ENCODE measurements around the gene PCID2. TPM values are rescaled to one million over a fixed set of nuclear protein-coding genes. Genes with fewer than 3 reads are reported as not detected.

PCID2 gene
- total RNA-seq, 4 donors from 2014 or later, result 21.0 to 47.9 (median 33.6) TPM

DNA sequence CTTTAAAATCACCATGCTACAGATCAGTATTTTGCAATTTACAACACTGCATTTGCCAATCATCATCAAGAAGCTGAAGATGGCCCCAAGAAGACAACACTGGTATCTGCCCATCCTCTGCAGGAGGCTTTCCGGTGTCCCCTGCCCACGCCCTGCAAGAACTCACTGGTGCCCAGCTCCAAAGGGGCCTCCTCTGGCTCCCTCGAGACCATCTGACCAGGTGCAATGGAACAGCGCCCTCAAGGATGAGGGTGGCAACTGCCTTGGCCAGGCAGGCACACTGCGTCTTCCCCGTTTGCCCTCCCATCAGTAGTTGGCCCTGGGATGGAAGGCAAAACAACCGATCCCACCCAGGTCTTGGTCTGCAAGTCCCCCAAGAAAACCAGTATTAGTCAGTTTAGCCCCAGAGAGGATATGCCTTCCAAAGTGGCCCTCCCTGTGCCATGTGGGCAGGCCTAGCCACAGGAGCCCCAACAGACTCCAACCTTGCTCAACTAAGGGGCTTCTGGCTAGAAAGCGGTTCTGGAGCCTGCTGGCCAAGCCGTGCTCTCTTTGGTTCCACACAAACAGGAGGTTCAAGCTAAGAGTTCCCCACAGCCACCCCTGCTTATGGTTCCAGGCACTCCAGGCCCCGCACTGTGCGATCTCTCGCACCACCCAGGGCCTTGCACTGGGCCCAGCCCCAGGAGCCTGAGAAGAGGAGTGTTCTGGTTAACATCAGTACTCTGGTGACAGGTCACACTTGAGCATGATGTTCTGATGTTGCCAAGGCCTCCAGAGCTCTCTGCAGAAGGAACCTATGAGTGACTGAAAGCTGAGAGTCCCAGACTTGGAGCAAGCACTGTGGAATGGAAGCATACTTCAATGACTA lies 4.7 kb downstream of the PCID2 start:
- Histone ChIP-seq H3K9me3 (no peaks in the 10 kb centered on the region), H3K4me3 (no peak overlapping the region), H3K4me1 (peaks cover 9 to 55% (median 13%) of the 10 kb centered on the region in 3 donors), H3K36me3 (peaks cover 0 to 41% (median 13%) of the 10 kb centered on the region in 3 donors), H3K27me3 (no peaks in the 10 kb centered on the region), H3K27ac (no peak overlapping the region)
- WGBS, 2 donors, result 100% methylated on average over 5 of the region's 12 CpGs; no CpG with 5 or more reads in 1 of the 2 donors
- no peak for DNase-seq
- intact Hi-C loops (cut with DNase I), result no loop called here
- TF ChIP-seq, protein P1, sequence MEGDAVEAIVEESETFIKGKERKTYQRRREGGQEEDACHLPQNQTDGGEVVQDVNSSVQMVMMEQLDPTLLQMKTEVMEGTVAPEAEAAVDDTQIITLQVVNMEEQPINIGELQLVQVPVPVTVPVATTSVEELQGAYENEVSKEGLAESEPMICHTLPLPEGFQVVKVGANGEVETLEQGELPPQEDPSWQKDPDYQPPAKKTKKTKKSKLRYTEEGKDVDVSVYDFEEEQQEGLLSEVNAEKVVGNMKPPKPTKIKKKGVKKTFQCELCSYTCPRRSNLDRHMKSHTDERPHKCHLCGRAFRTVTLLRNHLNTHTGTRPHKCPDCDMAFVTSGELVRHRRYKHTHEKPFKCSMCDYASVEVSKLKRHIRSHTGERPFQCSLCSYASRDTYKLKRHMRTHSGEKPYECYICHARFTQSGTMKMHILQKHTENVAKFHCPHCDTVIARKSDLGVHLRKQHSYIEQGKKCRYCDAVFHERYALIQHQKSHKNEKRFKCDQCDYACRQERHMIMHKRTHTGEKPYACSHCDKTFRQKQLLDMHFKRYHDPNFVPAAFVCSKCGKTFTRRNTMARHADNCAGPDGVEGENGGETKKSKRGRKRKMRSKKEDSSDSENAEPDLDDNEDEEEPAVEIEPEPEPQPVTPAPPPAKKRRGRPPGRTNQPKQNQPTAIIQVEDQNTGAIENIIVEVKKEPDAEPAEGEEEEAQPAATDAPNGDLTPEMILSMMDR (IDR thresholded peaks at IDR 0.05), result no peak
- TF ChIP-seq POLR2A (IDR thresholded peaks at IDR 0.05), result no peak

- intact Hi-C loops (cut with DNase I), result no loop called here
- Histone ChIP-seq H3K4me3 (no peak overlapping the region), H3K27ac (no peak overlapping the region), H3K27me3 (no peaks in the 10 kb centered on the region), H3K9me3 (no peaks in the 10 kb centered on the region), H3K36me3 (peaks cover 0 to 49% (median 18%) of the 10 kb centered on the region in 3 donors), H3K4me1 (peaks cover 8 to 54% (median 13%) of the 10 kb centered on the region in 3 donors)
- no peak for DNase-seq
- no peak for TF ChIP-seq POLR2A (IDR thresholded peaks at IDR 0.05)
- TF ChIP-seq, protein P1 (IDR thresholded peaks at IDR 0.05), result no peak
- 81 to 88% methylated on average over 4 of the region's 4 CpGs for WGBS, 2 donors
These were observed 5.6 kb downstream of the PCID2 start for GRCh38 chr13:113202912-113203311.

DNA sequence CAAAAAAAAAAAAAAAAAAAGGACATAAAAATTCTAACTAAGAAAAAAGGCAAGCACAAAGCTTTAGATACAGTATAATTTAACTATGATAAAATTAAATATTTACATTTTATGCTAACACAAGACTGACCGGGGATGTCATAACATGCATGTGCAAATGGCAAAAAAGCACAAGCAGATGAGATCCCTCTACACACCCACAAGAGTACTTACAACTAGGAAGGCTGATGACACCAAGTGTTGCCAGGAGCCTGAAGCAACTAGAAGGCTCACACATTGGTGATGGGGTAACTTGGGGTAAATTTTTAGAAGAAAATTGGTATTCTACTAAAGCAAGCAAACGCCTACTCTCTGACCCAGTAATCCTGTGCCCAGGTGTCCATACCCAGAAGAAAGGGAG lies 6.7 kb downstream of the PCID2 start:
- no peak overlapping the region for H3K27ac ChIP-seq
- H3K4me1 ChIP-seq, result peaks cover 2 to 43% (median 3%) of the 10 kb centered on the region in 3 donors
- DNase-seq, result no peak
- H3K27me3 ChIP-seq, result no peaks in the 10 kb centered on the region
- no peaks in the 10 kb centered on the region for H3K9me3 ChIP-seq
- H3K4me3 ChIP-seq, result no peak overlapping the region
- WGBS, 2 donors, result 80 to 84% methylated on average over 2 of the region's 2 CpGs
- TF ChIP-seq POLR2A (IDR thresholded peaks at IDR 0.05), result no peak
- TF ChIP-seq, protein P1 (IDR thresholded peaks at IDR 0.05), result no peak
- intact Hi-C loops (cut with DNase I), result no loop called here
- H3K36me3 ChIP-seq, result peaks cover 0 to 60% (median 26%) of the 10 kb centered on the region in 3 donors

DNA sequence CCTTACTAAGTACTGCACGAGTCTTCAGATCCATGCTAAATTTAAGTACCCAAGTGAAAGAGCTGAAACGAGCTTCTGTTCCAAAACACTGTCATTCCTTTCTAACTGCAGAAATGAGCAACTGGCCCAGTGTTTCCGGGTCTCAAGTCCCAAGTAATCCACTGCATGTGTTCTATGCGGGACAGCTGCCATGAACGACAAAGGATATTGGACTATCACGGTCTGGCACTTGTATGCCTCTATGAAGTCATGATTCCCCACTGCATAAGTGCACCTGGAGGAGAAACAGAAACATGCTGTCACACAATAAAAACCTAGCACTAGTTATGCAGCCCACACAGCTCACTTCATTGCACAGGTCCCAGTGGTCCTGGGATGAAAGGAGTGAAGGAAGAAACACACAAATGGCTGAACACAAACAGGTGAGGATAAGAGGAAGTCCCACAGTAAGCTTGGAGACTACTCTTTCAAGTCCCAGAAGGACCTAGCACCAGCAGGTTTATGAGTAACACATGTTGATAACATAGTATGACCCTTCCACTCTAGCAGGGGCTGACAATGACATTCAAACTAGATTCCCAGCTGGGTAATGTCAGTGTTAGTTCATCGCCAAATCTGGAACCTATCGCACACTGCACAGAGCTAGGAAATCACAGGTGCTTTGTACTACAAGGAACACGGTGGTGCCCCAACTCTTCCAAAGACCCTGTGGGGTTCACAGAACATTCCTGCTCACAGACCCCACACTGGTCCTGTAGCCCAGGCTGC lies 11.3 kb downstream of the PCID2 start:
- no peak for DNase-seq
- H3K9me3 ChIP-seq, result no peaks in the 10 kb centered on the region
- no peak overlapping the region for H3K27ac ChIP-seq
- intact Hi-C loops (cut with DNase I), result no loop called here
- peaks cover 9 to 86% (median 34%) of the 10 kb centered on the region in 3 donors for H3K36me3 ChIP-seq
- TF ChIP-seq POLR2A (IDR thresholded peaks at IDR 0.05), result no peak
- H3K4me3 ChIP-seq, result no peak overlapping the region
- H3K4me1 ChIP-seq, result no peaks in the 10 kb centered on the region
- 83% methylated on average over 9 of the region's 9 CpGs for WGBS, 2 donors
- H3K27me3 ChIP-seq, result no peaks in the 10 kb centered on the region

DNA sequence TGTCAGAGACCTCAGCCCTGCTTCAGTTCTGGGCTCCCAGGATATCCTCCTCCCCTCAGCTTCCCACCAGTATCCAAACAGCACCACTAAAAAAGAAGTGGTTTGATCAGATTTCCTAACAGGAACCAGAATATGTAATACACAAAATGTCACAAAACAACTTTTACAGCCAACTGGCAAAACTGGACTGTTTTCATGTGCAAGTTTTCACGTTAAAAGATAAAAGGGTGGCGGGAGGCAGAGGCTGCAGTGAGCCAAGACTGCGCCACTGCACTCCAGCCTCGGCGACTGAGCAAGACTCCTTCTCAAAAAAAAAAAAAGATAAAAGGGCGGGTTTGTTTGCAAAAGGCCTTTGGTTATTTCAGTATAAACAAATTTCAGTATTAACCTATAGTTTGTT lies 13.1 kb downstream of the PCID2 start:
- DNase-seq, result no peak
- TF ChIP-seq POLR2A (IDR thresholded peaks at IDR 0.05), result no peak
- TF ChIP-seq, protein P1 (IDR thresholded peaks at IDR 0.05), result no peak
- no peaks in the 10 kb centered on the region for H3K9me3 ChIP-seq
- peaks cover 9 to 100% (median 37%) of the 10 kb centered on the region in 3 donors for H3K36me3 ChIP-seq
- intact Hi-C loops (cut with DNase I), result no loop called here
- H3K27ac ChIP-seq, result no peak overlapping the region
- WGBS, 2 donors, result 72 to 77% methylated on average over 6 of the region's 6 CpGs
- H3K4me3 ChIP-seq, result no peak overlapping the region
- no peaks in the 10 kb centered on the region for H3K27me3 ChIP-seq
- no peaks in the 10 kb centered on the region for H3K4me1 ChIP-seq
